ENCODE results near the gene IL17C. TPM values are rescaled to one million over a fixed set of nuclear protein-coding genes. Genes with fewer than 3 reads are reported as not detected.

The IL17C gene
- total RNA-seq, 2 donors from 2014 or later: not detected

DNA sequence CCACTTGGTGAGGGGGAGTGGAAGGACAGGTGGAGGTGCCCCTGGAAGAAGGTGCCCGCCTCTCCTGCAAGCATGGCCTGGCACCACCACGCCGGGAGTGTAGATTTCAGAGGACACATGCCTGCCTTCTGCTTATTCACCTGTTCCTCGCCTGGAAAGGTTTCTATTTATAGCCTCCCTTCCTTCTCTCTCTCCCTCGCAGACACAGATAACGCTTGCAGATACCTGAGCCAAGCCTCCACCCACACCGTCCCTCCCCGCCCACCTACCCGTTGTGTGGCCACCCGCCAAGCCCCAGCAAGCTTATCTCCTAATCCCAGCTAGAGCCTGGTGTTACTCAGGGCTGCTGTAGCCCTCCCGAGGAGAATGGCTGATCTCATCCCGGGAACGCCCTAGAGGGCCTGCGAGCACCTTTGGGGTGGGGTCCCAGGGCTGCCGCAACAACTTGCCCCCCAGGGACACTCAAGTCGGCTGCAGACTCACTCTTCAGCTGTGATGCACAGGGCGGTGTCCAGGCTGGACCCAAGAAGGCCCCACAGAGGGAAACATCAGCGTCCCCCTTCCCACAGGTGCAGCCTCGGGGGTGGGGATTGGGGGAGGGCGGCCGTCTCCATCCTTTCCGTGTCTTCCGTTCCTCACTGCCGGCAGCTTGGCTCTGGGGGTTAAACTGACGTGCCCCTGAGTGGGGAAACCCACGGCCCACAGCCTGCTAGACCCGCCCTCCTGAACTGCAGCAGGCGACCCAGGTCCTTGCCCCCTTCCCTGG is 49.8 kb downstream of the IL17C start:
- Histone ChIP-seq H3K27me3 (ENCODE audit: control insufficient read depth, insufficient read depth, low read length, poor library complexity, severe bottlenecking) (peaks cover 35% of the 10 kb centered on the region), H3K36me3 (ENCODE audit: control insufficient read depth, insufficient read depth, low read length) (no peaks in the 10 kb centered on the region), H3K4me1 (ENCODE audit: control insufficient read depth, insufficient read depth, low read length) (no peaks in the 10 kb centered on the region), H3K27ac (ENCODE audit: low read depth, low read length) (no peak overlapping the region), H3K4me3 (ENCODE audit: low read length) (no peak overlapping the region), H3K9ac (ENCODE audit: extremely low read depth, low read length, poor library complexity, severe bottlenecking) (no peak overlapping the region), H3K9me3 (ENCODE audit: control insufficient read depth, low read length) (no peaks in the 10 kb centered on the region)
- no peak overlapping the region for H3K27ac Mint-ChIP-seq
- no peaks in the 10 kb centered on the region for H3K36me3 Mint-ChIP-seq (ENCODE audit: low read depth)
- H3K4me1 Mint-ChIP-seq: peaks cover 10% of the 10 kb centered on the region
- peak overlapping the region; percentile 28 for H3K4me3 Mint-ChIP-seq
- peaks cover 40% of the 10 kb centered on the region for H3K27me3 Mint-ChIP-seq (ENCODE audit: insufficient read depth)
- no peaks in the 10 kb centered on the region for H3K9me3 Mint-ChIP-seq
- WGBS, 2 experiments (ENCODE audit: insufficient coverage in 1 of 2, insufficient read length in 1 of 2): 51 to 57% methylated on average over 21 to 28 of the region's 28 CpGs
- peak; percentile 83 for DNase-seq
- TF ChIP-seq, protein P1, sequence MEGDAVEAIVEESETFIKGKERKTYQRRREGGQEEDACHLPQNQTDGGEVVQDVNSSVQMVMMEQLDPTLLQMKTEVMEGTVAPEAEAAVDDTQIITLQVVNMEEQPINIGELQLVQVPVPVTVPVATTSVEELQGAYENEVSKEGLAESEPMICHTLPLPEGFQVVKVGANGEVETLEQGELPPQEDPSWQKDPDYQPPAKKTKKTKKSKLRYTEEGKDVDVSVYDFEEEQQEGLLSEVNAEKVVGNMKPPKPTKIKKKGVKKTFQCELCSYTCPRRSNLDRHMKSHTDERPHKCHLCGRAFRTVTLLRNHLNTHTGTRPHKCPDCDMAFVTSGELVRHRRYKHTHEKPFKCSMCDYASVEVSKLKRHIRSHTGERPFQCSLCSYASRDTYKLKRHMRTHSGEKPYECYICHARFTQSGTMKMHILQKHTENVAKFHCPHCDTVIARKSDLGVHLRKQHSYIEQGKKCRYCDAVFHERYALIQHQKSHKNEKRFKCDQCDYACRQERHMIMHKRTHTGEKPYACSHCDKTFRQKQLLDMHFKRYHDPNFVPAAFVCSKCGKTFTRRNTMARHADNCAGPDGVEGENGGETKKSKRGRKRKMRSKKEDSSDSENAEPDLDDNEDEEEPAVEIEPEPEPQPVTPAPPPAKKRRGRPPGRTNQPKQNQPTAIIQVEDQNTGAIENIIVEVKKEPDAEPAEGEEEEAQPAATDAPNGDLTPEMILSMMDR (conservative IDR thresholded peaks at IDR 0.05): no peak

Other genes with a start within 250 kb of the IL17C start
- 10 to 100 TPM; 18.1 to 21.5 TPM for gene ZFPM1, start 185.3 kb upstream of the IL17C start, total RNA-seq
- 10 to 100 TPM; 75.4 to 76.6 TPM for gene ZC3H18, start 68.2 kb upstream of the IL17C start, total RNA-seq
- 100 to 1,000 TPM; 188 to 220 TPM for gene CYBA, start 12.5 kb downstream of the IL17C start, total RNA-seq
- 10 to 100 TPM; 79.8 to 81.4 TPM for gene MVD, start 24.5 kb downstream of the IL17C start, total RNA-seq
- 1 to 10 TPM in 1 of 2 donors, under 1 TPM in 1; 0.77 to 2.1 TPM for gene SNAI3, start 47.9 kb downstream of the IL17C start, total RNA-seq
- 10 to 100 TPM; 24.2 to 27.2 TPM for gene RNF166, start 67.8 kb downstream of the IL17C start, total RNA-seq
- gene CTU2, start 67.9 kb downstream of the IL17C start, total RNA-seq: 10 to 100 TPM; 16.7 to 24.3 TPM
- 10 to 100 TPM; 84.1 to 97.0 TPM for gene PIEZO1, start 146.6 kb downstream of the IL17C start, total RNA-seq
- 10 to 100 TPM; 57.1 to 63.0 TPM for gene CDT1, start 165.2 kb downstream of the IL17C start, total RNA-seq
- gene APRT, start 173.4 kb downstream of the IL17C start, total RNA-seq: 100 to 1,000 TPM; 200 to 230 TPM
- gene GALNS, start 218.4 kb downstream of the IL17C start, total RNA-seq: 10 to 100 TPM; 32.2 to 39.6 TPM
- 100 to 1,000 TPM; 110 TPM for gene TRAPPC2L, start 218.6 kb downstream of the IL17C start, total RNA-seq
- not detected for gene PABPN1L, start 228.1 kb downstream of the IL17C start, total RNA-seq